Esophagus squamous epithelium (tissue), 4 donors: ENCODE results near the gene SETBP1.

Experiments used
- POLR2A ChIP-seq, 4 donors: fragments of 450-650 bp; IDR thresholded peaks; one replicate each; pipeline ENCODE4 v1.6.1; 2017; ENCODE audit warnings: antibody characterized with exemption in 4 of 4, mild to moderate bottlenecking in 4 of 4, moderate library complexity in 3 of 4
- TF ChIP-seq, protein P1 (sequence below), 6 experiments: fragments of 450-650 bp in 4 of 6; fragments of 200-600 bp in 2 of 6; sonication (generic) in 2 of 6; IDR thresholded peaks; one replicate each; pipeline ENCODE4 v1.5.1; 2016 to 2019; ENCODE audit warnings: antibody characterized with exemption in 6 of 6, mild to moderate bottlenecking in 4 of 6, moderate library complexity in 4 of 6

- TF ChIP-seq, protein P1, sequence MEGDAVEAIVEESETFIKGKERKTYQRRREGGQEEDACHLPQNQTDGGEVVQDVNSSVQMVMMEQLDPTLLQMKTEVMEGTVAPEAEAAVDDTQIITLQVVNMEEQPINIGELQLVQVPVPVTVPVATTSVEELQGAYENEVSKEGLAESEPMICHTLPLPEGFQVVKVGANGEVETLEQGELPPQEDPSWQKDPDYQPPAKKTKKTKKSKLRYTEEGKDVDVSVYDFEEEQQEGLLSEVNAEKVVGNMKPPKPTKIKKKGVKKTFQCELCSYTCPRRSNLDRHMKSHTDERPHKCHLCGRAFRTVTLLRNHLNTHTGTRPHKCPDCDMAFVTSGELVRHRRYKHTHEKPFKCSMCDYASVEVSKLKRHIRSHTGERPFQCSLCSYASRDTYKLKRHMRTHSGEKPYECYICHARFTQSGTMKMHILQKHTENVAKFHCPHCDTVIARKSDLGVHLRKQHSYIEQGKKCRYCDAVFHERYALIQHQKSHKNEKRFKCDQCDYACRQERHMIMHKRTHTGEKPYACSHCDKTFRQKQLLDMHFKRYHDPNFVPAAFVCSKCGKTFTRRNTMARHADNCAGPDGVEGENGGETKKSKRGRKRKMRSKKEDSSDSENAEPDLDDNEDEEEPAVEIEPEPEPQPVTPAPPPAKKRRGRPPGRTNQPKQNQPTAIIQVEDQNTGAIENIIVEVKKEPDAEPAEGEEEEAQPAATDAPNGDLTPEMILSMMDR (IDR thresholded peaks at IDR 0.05): no peak
- TF ChIP-seq POLR2A (IDR thresholded peaks at IDR 0.05): no peak
Observed at GRCh38 chr18:44741511-44741910, 60.8 kb downstream of the SETBP1 start.
